MM.1S (cell line): ENCODE data around the gene GADD45B.
A peak's percentile ranks its signal among the peaks of the same experiment; 100 is the strongest.

Experiments used
- DNase-seq: peaks from one replicate; pipeline ENCODE4 v3.0.0-alpha.2; 2015
- H2AFZ ChIP-seq: fragments of 300-600 bp; sonication (generic); 2 replicates; pipeline ENCODE4 v1.6.0; 2016; ENCODE audit warnings: antibody characterized with exemption, low read length
- H3F3A ChIP-seq: fragments of 300-600 bp; sonication (generic); 2 replicates; pipeline ENCODE4 v1.6.1; 2016; ENCODE audit warnings: mild to moderate bottlenecking, antibody characterized with exemption, low read length, moderate library complexity, mixed read lengths; ENCODE audit not compliant: insufficient read depth
- H3K27ac ChIP-seq: fragments of 300-600 bp; sonication (generic); 2 replicates; pipeline ENCODE4 v1.5.1; 2016; ENCODE audit warnings: mild to moderate bottlenecking, low read length
- H3K27me3 ChIP-seq: fragments of 300-600 bp; sonication (generic); replicated peaks from 2 replicates; pipeline ENCODE4 v1.6.0; 2016; ENCODE audit warnings: low read length; ENCODE audit not compliant: insufficient read depth
- H3K36me3 ChIP-seq: fragments of 300-600 bp; sonication (generic); replicated peaks from 2 replicates; pipeline ENCODE4 v1.6.1; 2016; ENCODE audit warnings: mild to moderate bottlenecking, low read length, mixed read lengths; ENCODE audit not compliant: insufficient read depth
- H3K4me1 ChIP-seq: fragments of 300-600 bp; sonication (generic); 2 replicates; pipeline ENCODE4 v1.6.1; 2016; ENCODE audit warnings: low read length, mixed read lengths
- H3K4me2 ChIP-seq: fragments of 300-600 bp; sonication (generic); 2 replicates; pipeline ENCODE4 v1.6.0; 2016; ENCODE audit warnings: low read depth, low read length
- H3K4me3 ChIP-seq: fragments of 300-600 bp; sonication (generic); 2 replicates; pipeline ENCODE4 v1.5.1; 2016; ENCODE audit warnings: low read length, mixed read lengths
- H3K79me2 ChIP-seq: fragments of 300-600 bp; sonication (generic); 2 replicates; pipeline ENCODE4 v1.6.1; 2016; ENCODE audit warnings: mixed run types, low read length, mixed read lengths
- H3K9ac ChIP-seq: fragments of 300-600 bp; sonication (generic); 2 replicates; pipeline ENCODE4 v1.6.1; 2016; ENCODE audit warnings: low read length, mixed read lengths
- H3K9me2 ChIP-seq: fragments of 300-600 bp; sonication (generic); replicated peaks from 2 replicates; pipeline ENCODE4 v1.6.1; 2016; ENCODE audit warnings: mild to moderate bottlenecking, low read length, mixed read lengths; ENCODE audit not compliant: insufficient read depth
- H3K9me3 ChIP-seq: fragments of 300-600 bp; sonication (generic); replicated peaks from 2 replicates; pipeline ENCODE4 v1.6.1; 2016; ENCODE audit warnings: mild to moderate bottlenecking, low read length, mixed read lengths; ENCODE audit not compliant: insufficient read depth
- H4K20me1 ChIP-seq: fragments of 300-600 bp; sonication (generic); 2 replicates; pipeline ENCODE4 v1.6.1; 2016; ENCODE audit warnings: mild to moderate bottlenecking, low read length, moderate library complexity, mixed read lengths; ENCODE audit not compliant: insufficient read depth
- CTCF ChIP-seq: fragments of 300-600 bp; sonication (generic); IDR thresholded peaks from 2 replicates; pipeline ENCODE4 v1.5.1; 2016; ENCODE audit warnings: antibody characterized with exemption, low read length, mixed read lengths
- EZH2 ChIP-seq: fragments of 300-600 bp; sonication (generic); optimal IDR thresholded peaks from 2 replicates; pipeline ENCODE3; 2017; ENCODE audit warnings: low read depth, mild to moderate bottlenecking, antibody characterized with exemption, low read length, mixed read lengths
- EZH2phosphoT487 ChIP-seq: fragments of 300-600 bp; sonication (generic); IDR thresholded peaks from 2 replicates; pipeline ENCODE4 v1.6.1; 2018; ENCODE audit warnings: antibody characterized with exemption, low read length

GADD45B gene

DNA sequence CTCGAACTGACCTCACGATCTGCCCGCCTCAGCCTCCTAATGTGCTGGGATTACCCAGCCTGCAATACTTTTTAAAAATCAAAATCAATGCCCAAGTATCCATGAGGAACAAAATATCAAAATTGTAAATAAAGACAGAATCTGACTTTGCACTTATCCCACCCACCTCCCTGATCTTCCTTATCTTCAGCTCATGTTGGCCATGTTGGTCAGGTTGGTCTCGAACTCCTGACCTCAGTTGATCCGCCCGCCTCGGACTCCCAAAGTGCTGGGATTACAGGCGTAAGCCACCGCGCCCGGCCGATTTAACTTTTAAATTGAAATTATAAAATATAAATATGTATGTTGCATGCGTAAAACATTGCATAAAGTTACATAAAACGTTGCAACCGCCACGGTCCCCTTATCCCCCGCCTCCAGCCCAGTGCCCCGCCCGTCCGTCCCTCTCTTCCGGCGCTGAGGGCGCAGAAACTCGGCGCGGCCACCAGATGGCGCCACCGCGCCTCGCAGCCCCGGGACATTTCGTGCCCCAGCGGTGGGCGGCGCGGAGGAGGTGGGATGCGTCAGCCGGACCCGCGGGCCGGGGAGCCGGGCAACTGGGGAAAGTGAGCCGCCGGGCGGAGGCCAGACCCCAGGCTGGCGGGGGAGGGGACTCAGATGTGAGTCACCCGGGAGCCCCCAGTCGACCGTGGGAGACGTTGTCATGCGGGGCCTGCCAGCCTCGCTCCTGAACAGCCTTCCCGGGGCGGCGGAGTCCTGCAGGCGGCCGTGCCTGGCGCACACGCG lies 1.5 kb upstream of the GADD45B start:
- Histone ChIP-seq H4K20me1 (peaks cover 17% of the 10 kb centered on the region), H3K4me2 (peak overlapping the region; percentile 99), H3K4me3 (peak overlapping the region; percentile 97), H3K27me3 (no peaks in the 10 kb centered on the region), H3F3A (peaks cover 47% of the 10 kb centered on the region), H3K9me2 (no peaks in the 10 kb centered on the region), H3K9ac (peak overlapping the region; percentile 70), H3K9me3 (no peaks in the 10 kb centered on the region), H3K79me2 (peaks cover 42% of the 10 kb centered on the region), H3K4me1 (peaks cover 14% of the 10 kb centered on the region), H3K36me3 (0 out of 2 replicates have a peak, but pooled peaks cover 2% of the 10 kb centered on the region), H3K27ac (peak overlapping the region; percentile 83), H2AFZ (peak overlapping the region; percentile 72)
- peak; percentile 90 for DNase-seq
- TF ChIP-seq EZH2phosphoT487 (no peak), CTCF (peak; percentile 97)

DNA sequence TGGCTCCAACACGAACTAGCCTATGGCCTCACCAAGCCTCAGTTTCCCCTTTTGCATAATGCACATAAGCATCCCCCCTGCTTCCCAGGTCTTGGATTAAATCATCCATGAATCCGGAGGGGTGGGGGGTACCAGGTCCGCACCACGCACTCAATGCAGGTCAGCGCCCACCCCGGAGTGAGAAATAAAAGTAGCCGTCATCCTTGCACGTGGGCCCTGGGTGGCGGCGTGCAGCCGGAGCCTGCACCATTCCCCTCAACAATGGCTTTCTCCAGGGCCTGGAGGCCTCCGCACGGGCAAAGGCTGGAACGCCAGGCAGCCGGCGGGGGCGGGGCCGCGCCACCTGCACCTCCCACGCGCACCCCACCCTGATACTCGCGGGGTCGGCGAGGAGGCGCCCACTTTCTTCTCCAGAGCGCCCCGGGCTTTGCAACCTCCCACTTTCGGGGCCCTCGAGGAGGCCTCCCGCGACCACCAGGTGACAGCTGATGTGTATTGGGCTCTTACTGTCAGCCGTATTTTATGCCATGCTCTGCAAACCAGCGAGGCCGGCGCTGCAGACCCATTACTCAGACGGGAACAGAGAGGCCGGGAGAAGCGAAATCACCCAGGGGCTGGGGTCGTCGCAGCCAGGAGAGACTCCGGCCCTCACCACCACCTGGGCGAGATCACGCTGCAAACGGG lies 767 bp upstream of the GADD45B start:
- H3K79me2 ChIP-seq, result peaks cover 42% of the 10 kb centered on the region
- peak overlapping the region; percentile 70 for H3K9ac ChIP-seq
- H3K27ac ChIP-seq, result peak overlapping the region; percentile 83
- H3K4me1 ChIP-seq, result peaks cover 14% of the 10 kb centered on the region
- peaks cover 50% of the 10 kb centered on the region for H3F3A ChIP-seq
- H3K9me2 ChIP-seq, result no peaks in the 10 kb centered on the region
- peak overlapping the region; percentile 97 for H3K4me3 ChIP-seq
- H3K36me3 ChIP-seq, result 0 out of 2 replicates have a peak, but pooled peaks cover 2% of the 10 kb centered on the region
- H3K27me3 ChIP-seq, result no peaks in the 10 kb centered on the region
- TF ChIP-seq EZH2, result no peak
- TF ChIP-seq EZH2phosphoT487, result no peak
- TF ChIP-seq CTCF, result no peak
- H3K9me3 ChIP-seq, result no peaks in the 10 kb centered on the region
- H2AFZ ChIP-seq, result peak overlapping the region; percentile 72
- H3K4me2 ChIP-seq, result peak overlapping the region; percentile 99
- peak; percentile 72 for DNase-seq
- peaks cover 17% of the 10 kb centered on the region for H4K20me1 ChIP-seq

DNA sequence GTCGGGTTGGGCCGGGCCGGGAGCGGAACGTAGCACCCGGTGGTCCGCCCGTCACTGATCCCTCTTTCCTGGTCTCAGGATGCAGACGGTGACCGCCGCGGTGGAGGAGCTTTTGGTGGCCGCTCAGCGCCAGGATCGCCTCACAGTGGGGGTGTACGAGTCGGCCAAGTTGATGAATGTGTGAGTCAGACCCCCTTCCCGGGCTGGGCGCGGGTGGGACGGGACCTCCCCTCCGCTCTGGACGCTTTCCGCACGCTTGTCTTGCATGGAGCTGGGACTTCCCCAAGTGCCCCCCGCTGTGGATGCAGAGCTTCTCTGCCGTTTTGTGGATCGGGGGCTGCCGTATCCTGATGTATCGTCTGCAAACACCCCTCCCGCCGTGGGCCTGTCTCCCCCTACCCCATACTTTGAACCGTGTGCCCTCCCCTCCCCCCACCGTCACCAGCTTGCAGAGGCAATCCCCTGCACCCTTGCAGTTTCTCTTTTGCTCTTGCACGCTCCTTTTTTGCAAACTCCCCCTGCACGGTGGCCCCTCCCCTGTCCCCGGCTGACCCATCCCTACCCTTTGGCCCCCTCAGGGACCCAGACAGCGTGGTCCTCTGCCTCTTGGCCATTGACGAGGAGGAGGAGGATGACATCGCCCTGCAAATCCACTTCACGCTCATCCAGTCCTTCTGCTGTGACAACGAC lies 669 bp downstream of the GADD45B start:
- no peak for TF ChIP-seq EZH2
- TF ChIP-seq EZH2phosphoT487, result no peak
- no peak for TF ChIP-seq CTCF
- Histone ChIP-seq H3F3A (peaks cover 55% of the 10 kb centered on the region), H3K27ac (peak overlapping the region; percentile 83), H4K20me1 (peaks cover 17% of the 10 kb centered on the region), H2AFZ (no peak overlapping the region), H3K9me2 (no peaks in the 10 kb centered on the region), H3K36me3 (0 out of 2 replicates have a peak, but pooled peaks cover 2% of the 10 kb centered on the region), H3K9ac (peak overlapping the region; percentile 88), H3K4me1 (peaks cover 14% of the 10 kb centered on the region), H3K79me2 (peaks cover 42% of the 10 kb centered on the region), H3K4me2 (peak overlapping the region; percentile 99), H3K27me3 (no peaks in the 10 kb centered on the region), H3K9me3 (no peaks in the 10 kb centered on the region), H3K4me3 (peak overlapping the region; percentile 97)
- DNase-seq, result peak; percentile 65
